GM10847 (cell line): Measurements from ENCODE around the gene HDAC5.

ENCODE experiments used
- POLR2A ChIP-seq: IDR thresholded peaks from 2 replicates; pipeline ENCODE4 v1.6.1; 2011; ENCODE audit not compliant: insufficient read length; ENCODE audit errors: extremely low read depth

HDAC5 gene

GRCh38 chr17:44137891-44138709, 14.7 kb upstream of the HDAC5 start:
- no peak for TF ChIP-seq POLR2A

- no peak for TF ChIP-seq POLR2A
Measured at GRCh38 chr17:44134752-44135568, 11.5 kb upstream of the HDAC5 start.

GRCh38 chr17:44133918-44134476, 10.6 kb upstream of the HDAC5 start:
- TF ChIP-seq POLR2A: no peak

GRCh38 chr17:44132275-44132821, 8.9 kb upstream of the HDAC5 start:
- TF ChIP-seq POLR2A: no peak

GRCh38 chr17:44130693-44131349, 7.4 kb upstream of the HDAC5 start:
- TF ChIP-seq POLR2A: no peak

- TF ChIP-seq POLR2A: no peak
Measured at GRCh38 chr17:44128383-44128782, 4.9 kb upstream of the HDAC5 start.

GRCh38 chr17:44124118-44124438, 637 bp upstream of the HDAC5 start:
- no peak for TF ChIP-seq POLR2A

GRCh38 chr17:44122816-44123355, 555 bp downstream of the HDAC5 start:
- TF ChIP-seq POLR2A: no peak

- no peak for TF ChIP-seq POLR2A
Measured at GRCh38 chr17:44121997-44122815, 1.2 kb downstream of the HDAC5 start.

- no peak for TF ChIP-seq POLR2A
Measured at GRCh38 chr17:44120851-44121605, 2.4 kb downstream of the HDAC5 start.

- TF ChIP-seq POLR2A: no peak
Measured at GRCh38 chr17:44119798-44120197, 3.6 kb downstream of the HDAC5 start.

GRCh38 chr17:44119062-44119461, 4.4 kb downstream of the HDAC5 start:
- no peak for TF ChIP-seq POLR2A

GRCh38 chr17:44118427-44119050, 4.9 kb downstream of the HDAC5 start:
- no peak for TF ChIP-seq POLR2A
